Measurements from ENCODE around the gene NACC2.

The NACC2 gene

DNA sequence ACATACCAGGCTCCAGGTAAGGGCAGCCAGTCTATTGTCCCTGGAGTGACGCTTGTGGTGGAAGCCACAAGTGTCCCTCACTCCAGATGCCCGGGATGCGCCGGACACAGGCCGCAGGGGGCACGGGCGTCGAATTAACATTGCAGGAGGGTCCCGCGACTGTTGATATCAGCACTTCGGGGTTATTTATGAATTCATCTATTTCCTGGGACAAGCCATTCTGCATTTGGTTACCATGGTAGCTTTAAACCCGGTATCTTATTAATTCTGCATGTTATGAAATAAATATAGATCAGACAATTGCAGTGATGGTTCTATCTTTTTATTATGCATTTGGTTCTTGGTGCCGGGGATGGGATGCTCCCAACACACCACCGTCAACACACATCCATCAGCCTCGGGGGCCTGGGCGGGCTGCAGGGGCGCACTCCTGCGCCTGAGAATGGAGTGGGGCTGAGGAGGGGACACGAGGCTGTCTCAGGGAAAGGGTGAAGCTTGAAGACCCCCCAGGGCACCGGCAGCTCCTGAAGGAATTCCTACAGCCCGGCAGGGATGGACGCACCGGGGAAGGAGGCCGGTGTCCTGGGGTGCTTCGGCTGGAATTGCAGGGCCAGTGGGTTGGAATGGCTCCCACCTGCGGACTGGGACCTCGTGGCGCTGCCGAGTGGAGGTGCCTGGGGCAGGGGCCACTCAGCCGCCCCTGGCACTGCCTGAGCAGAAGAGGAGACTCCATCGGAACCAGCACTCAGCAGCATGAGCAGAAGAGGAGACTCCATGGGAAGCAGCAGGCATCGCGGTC, 41.2 kb upstream of the NACC2 start:
- DNase-seq (ENCODE audit: extremely low read depth, insufficient read length), result no peak
- no peaks in the 10 kb centered on the region for H3K36me3 ChIP-seq (ENCODE audit: control insufficient read depth, insufficient read depth, low read length)
- H3K4me3 ChIP-seq (replicated peaks; ENCODE audit: low read depth, low read length), result no peak overlapping the region
- no peaks in the 10 kb centered on the region; the same call in 1 of the 2 replicates for H3K27me3 ChIP-seq (replicated peaks; ENCODE audit: control insufficient read depth, insufficient read depth, low read length)
- TF ChIP-seq, protein P1, sequence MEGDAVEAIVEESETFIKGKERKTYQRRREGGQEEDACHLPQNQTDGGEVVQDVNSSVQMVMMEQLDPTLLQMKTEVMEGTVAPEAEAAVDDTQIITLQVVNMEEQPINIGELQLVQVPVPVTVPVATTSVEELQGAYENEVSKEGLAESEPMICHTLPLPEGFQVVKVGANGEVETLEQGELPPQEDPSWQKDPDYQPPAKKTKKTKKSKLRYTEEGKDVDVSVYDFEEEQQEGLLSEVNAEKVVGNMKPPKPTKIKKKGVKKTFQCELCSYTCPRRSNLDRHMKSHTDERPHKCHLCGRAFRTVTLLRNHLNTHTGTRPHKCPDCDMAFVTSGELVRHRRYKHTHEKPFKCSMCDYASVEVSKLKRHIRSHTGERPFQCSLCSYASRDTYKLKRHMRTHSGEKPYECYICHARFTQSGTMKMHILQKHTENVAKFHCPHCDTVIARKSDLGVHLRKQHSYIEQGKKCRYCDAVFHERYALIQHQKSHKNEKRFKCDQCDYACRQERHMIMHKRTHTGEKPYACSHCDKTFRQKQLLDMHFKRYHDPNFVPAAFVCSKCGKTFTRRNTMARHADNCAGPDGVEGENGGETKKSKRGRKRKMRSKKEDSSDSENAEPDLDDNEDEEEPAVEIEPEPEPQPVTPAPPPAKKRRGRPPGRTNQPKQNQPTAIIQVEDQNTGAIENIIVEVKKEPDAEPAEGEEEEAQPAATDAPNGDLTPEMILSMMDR (IDR thresholded peaks at IDR 0.05; ENCODE audit: insufficient read depth, low read length, poor library complexity, severe bottlenecking), result no peak

DNA sequence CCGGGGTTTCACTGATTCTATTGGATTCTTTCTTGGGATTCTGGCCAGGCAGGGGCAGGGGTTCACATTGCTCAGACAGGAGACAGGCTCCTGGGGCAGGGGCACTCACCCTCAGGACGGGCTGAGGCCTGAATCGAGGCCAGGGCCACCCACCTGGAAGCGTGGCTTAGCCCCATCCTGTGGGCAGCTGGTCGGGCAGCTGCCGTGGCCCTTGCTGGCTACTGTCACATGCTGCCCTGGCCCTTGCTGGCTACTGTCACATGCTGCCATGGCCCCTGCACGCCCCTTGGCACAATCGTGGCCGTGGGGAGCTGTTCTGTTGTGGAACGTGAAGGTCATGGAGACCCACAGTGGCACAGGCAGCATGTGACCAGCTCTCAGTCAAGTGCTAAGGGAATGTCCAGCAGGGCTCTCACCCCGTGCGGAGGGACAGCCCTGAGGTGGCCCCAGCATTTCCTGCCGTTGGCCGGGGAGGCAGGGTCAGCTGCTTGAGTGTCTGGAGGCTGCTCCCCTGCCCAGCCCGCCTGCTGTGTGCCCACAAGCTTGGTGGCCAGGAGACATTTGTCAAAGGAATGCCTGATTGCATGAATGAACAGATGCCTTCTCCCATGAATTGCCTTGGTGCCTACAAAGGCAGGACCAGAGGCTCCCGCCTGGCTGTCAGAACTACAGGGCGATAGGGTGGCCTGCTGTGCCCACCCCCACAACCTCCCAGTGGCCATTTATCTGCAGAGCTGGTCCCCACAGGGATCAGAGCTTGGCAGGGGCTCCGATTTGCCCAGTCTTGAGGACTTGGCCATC, 40.4 kb upstream of the NACC2 start:
- no peak for DNase-seq (ENCODE audit: extremely low read depth, insufficient read length)
- Histone ChIP-seq H3K36me3 (ENCODE audit: control insufficient read depth, insufficient read depth, low read length) (no peaks in the 10 kb centered on the region), H3K27me3 (replicated peaks; ENCODE audit: control insufficient read depth, insufficient read depth, low read length) (no peaks in the 10 kb centered on the region; the same call in 1 of the 2 replicates), H3K4me3 (replicated peaks; ENCODE audit: low read depth, low read length) (no peak overlapping the region)
- TF ChIP-seq, protein P1 (IDR thresholded peaks at IDR 0.05; ENCODE audit: insufficient read depth, low read length, poor library complexity, severe bottlenecking), result no peak

DNA sequence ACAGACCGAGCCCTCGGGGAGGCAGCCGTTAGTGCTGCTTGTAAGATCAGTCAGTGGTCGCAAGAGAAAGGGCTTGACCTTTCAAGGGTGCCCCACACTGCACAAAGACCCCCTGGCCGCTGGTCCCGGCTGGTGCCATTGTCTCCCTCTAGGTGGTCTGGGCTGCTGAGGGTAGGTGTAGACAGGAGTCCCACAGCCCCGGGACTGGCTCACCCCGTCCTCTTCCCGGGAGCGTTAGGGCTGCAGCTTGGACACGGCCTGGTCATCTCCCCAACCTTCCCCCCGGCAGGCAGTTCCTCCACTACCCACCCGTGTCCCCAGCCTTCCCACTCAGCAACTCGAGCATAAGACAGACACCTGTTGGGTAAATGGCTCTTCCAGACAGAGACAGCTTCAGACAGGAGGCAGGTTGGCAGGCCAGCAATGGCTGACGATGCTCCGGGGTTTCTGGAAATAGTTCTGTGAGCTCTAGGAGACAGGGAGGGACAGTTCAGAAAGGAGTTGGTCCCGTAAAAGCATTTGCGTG, 38.9 kb upstream of the NACC2 start:
- H3K36me3 ChIP-seq (ENCODE audit: control insufficient read depth, insufficient read depth, low read length), result no peaks in the 10 kb centered on the region
- TF ChIP-seq, protein P1 (IDR thresholded peaks at IDR 0.05; ENCODE audit: insufficient read depth, low read length, poor library complexity, severe bottlenecking), result no peak
- no peak overlapping the region for H3K4me3 ChIP-seq (replicated peaks; ENCODE audit: low read depth, low read length)
- DNase-seq (ENCODE audit: extremely low read depth, insufficient read length), result no peak
- no peaks in the 10 kb centered on the region; the same call in 1 of the 2 replicates for H3K27me3 ChIP-seq (replicated peaks; ENCODE audit: control insufficient read depth, insufficient read depth, low read length)

DNA sequence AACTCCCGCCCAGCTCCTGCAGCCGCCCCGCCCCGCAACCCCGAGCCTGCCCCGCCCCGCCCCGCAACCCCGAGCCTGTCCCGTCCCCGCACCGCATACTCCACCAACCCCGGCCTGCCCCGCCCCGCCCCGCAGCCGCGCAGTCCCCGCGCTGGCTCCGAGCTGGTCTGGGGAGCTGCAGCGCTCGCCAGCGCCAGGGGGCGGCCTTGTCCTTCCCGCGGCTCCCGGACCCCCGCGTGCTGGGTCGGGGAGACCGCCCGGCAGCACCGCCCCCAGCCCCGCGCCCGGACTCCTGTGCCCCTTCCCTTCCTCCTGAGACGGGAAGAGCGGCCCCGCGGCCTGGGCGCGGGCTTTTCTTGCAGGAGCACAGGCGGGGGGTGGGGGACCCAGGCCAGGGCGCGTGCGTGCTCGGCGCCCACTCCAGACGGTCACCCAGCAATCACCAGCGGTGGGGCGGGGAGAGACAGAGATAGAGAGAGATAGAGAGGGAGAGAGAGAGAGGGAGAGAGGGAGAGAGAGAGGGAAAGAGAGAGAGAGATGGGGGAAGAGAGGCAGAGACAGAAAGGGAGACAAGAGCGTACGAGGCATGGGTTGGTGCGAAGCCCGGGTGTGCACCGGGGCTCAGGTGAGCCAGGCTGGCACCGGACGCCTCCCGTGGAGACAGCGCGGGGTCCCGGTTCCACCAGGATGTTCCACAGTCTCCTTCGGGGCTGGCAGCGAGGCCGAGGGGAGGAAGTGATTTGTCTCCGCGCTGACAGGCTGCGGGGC, 38.3 kb upstream of the NACC2 start:
- Histone ChIP-seq H3K27me3 (replicated peaks; ENCODE audit: control insufficient read depth, insufficient read depth, low read length) (no peaks in the 10 kb centered on the region; the same call in 1 of the 2 replicates), H3K4me3 (replicated peaks; ENCODE audit: low read depth, low read length) (no peak overlapping the region), H3K36me3 (ENCODE audit: control insufficient read depth, insufficient read depth, low read length) (no peaks in the 10 kb centered on the region)
- DNase-seq (ENCODE audit: extremely low read depth, insufficient read length), result no peak
- TF ChIP-seq, protein P1 (IDR thresholded peaks at IDR 0.05; ENCODE audit: insufficient read depth, low read length, poor library complexity, severe bottlenecking), result peak; percentile 3

DNA sequence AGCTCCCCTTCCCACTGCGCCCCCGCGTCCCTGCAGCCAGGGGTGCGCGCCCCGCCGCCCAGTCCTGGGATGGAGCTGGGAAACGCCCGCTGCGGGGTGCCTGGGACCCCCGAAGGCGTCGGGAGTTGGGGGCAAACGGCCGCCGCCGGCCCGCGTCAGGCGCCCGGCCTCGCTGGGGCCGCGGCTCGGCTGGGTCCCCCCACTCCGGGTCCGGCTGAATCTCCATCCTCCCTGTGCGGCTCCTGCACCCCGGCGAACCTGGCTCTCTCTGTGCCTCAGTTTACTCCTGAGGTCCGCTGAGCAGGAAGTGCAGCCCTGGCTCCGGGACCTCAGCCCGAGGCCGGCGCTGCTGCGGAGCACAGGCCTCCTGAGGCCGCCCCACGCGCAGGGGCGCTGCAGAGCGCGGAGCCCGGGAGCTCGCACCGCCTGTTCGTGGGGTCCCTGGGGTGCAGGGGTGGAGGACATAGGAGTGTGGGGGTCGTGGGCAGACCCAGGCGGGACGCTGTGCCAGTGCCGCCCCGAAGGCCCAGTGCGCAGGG, 37.5 kb upstream of the NACC2 start:
- TF ChIP-seq, protein P1 (IDR thresholded peaks at IDR 0.05; ENCODE audit: insufficient read depth, low read length, poor library complexity, severe bottlenecking), result no peak
- DNase-seq (ENCODE audit: extremely low read depth, insufficient read length), result no peak
- Histone ChIP-seq H3K4me3 (replicated peaks; ENCODE audit: low read depth, low read length) (no peak overlapping the region), H3K27me3 (replicated peaks; ENCODE audit: control insufficient read depth, insufficient read depth, low read length) (no peaks in the 10 kb centered on the region; the same call in 1 of the 2 replicates), H3K36me3 (ENCODE audit: control insufficient read depth, insufficient read depth, low read length) (no peaks in the 10 kb centered on the region)

Measured in GM06990 (cell line).